Measurements from ENCODE around the gene AXIN1. TPM values are rescaled to one million over a fixed set of nuclear protein-coding genes. Genes with fewer than 3 reads are reported as not detected.

Gene AXIN1
- 14.2 and 15.1 TPM in 2 replicates for total RNA-seq

GRCh38 chr16:352547-353403, at the start of gene AXIN1:
Gene AXIN1, minus strand, starts transcription at chr16:352723. Its CDS starts 5,698 bp downstream, at chr16:347025.

DNA sequence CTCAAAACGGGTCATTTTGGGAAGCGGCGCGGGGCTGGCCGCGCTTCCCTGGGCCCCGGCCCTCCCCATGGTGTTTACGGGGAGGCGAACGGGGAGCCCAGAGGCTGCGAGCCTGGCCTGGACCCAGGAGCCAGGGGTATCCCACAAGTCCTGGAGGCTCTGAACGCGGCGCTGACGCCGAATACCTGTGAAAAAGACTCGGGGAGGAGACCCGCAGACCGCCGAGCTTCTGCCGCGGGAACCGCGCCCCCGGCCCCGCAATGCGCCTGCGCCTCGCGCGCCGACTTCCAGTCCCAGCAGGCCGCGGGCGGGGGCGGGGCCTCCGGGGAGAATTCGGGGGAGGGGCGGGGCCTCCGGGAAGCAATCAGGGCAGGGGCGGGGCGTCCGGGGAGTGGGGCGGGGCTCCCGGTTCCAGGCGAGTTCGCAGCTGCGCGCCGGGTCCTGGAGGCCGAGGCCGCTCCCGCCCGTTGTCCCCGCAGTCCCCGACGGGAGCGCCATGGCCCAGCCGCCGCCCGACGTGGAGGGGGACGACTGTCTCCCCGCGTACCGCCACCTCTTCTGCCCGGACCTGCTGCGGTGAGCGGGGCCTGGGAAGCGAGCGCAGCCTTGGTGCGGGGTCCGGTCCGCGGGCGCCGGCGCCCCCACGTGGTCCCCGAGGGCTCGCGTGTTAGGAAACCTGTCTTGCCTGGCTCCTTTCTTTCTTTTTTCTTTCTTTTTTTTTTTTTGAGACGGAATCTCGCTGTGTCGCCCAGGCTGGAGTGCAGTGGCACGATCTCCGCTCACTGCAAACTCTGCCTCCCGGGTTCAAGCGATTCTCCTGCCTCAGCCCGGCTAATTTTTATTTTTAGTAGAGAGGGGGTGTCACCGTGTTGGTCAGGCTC, 49.2 kb upstream of the AXIN1 start, which contains the start of gene DECR2:
Gene DECR2, plus strand, starts transcription at position 418 of the 881 bp plus-strand sequence. Its CDS starts 79 bp downstream, at position 497.

GRCh38 chr16:397135-397661, 44.7 kb upstream of the AXIN1 start, which contains the start of gene NME4:
Gene NME4, plus strand, starts transcription at chr16:397199. Its CDS starts 24 bp downstream, at chr16:397223.

GRCh38 chr16:381789-382717, 29.5 kb upstream of the AXIN1 start, which contains the start of gene PGAP6:
Gene PGAP6, minus strand, starts transcription at chr16:381978. Its CDS starts 157 bp downstream, at chr16:381821.

GRCh38 chr16:370443-370842, 17.9 kb upstream of the AXIN1 start, which contains the start of gene MRPL28:
Gene MRPL28, minus strand, starts transcription at chr16:370538. Its CDS starts 320 bp downstream, at chr16:370218.

DNA sequence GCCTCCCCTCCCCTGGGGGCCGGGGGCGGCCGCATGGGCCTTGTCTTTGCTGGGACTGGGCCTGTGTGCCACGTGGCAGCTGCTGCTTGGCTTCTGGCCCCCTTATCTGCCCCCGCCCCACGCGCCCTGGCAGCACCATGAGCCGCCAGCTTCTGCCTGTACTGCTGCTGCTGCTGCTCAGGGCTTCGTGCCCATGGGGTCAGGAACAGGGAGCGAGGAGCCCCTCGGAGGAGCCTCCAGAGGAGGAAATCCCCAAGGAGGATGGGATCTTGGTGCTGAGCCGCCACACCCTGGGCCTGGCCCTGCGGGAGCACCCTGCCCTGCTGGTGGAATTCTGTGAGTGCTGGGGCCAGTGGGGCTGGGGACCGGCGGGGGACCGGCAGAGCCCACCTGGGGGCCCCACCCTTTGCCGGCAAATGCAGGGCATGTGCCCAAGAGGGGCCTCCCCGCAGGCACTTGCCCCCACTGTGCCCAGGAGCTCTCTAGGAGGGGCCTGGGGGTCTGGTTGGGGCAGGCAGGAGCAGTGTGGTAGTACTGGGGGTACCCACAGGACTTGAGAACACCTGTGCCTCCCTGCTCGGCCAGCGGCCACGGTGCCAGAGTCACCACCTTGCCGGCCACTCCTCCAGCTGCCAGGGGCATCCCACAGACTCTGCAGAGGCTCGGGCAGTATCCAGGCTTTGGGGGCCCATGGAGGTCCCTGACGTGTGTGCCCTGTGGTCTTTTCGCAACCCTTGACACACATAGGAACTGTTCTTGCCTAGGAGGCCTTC, 69.3 kb downstream of the AXIN1 start, which contains the start of gene PDIA2:
Gene PDIA2, plus strand, starts transcription at position 132 of the 773 bp plus-strand sequence. Its CDS starts 6 bp downstream, at position 138.

DNA sequence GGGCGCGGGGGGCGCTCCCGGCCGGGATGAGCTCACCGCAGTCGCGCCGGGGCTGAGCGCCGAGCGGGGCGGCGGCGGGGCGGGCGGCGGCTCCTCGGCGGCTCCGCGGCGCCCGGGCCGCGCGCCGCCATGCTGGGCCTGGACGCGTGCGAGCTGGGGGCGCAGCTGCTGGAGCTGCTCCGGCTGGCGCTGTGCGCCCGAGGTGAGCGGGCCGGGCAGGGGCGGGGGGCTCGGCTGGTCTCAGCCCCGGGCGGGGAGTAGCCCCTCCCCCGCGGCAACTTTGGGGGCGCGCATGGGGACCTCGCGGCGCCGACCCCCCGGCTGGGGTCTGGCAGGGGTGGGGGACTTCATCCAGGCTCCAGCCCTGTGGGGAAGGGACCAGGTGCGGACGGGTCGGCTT, 72.0 kb downstream of the AXIN1 start, which contains the start of gene ARHGDIG:
Gene ARHGDIG, plus strand, starts transcription at position 40 of the 400 bp plus-strand sequence. Its CDS starts 90 bp downstream, at position 130.

DNA sequence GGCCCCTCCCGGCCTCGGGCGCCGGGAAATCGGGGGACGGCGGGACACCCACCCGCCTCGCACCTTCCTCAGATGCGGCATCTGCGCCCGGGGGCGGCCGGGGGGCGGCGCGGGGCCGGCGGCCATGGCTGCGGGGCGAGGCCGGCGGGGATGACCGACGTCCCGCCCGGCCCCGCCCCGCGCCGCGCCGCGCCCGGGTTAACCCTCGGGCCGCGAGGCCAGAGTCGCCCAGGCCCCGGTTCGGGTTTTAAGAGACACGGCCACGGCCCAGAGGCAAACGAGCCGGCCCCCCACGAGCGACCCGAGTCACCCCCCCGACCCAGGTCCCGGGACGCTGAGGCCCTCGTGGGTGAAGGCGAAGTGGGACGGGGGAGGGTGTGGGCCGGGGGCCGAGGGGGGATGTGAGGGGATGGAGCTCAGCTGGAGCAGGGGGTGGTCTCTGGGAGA, 76.7 kb downstream of the AXIN1 start, which contains the start of gene RGS11:
Gene RGS11, minus strand, starts transcription at position 159 of the 447 bp plus-strand sequence. Its CDS starts 33 bp downstream, at position 126.

Other genes with a start within 250 kb of the AXIN1 start
- gene NPRL3, start 214.1 kb downstream of the AXIN1 start, total RNA-seq = 13.0 and 13.2 TPM in 2 replicates
- not detected in 2 replicates for gene HBZ, start 200.1 kb downstream of the AXIN1 start, total RNA-seq
- not detected in 2 replicates for gene HBM, start 186.7 kb downstream of the AXIN1 start, total RNA-seq
- gene HBA2, start 179.8 kb downstream of the AXIN1 start, total RNA-seq = not detected in 2 replicates
- not detected in 2 replicates for gene HBA1, start 176.0 kb downstream of the AXIN1 start, total RNA-seq
- not detected in 2 replicates for gene HBQ1, start 172.3 kb downstream of the AXIN1 start, total RNA-seq
- 42.7 and 47.3 TPM in 2 replicates for gene LUC7L, start 123.3 kb downstream of the AXIN1 start, total RNA-seq
- gene FAM234A, start 117.9 kb downstream of the AXIN1 start, total RNA-seq = 75.2 and 89.9 TPM in 2 replicates
- gene RGS11, start 76.8 kb downstream of the AXIN1 start, total RNA-seq = 2.6 and 3.5 TPM in 2 replicates
- 0.22 TPM in 1 of 2 replicates, not detected in the other for gene ARHGDIG, start 72.1 kb downstream of the AXIN1 start, total RNA-seq
- gene PDIA2, start 69.6 kb downstream of the AXIN1 start, total RNA-seq = not detected in 2 replicates
- gene MRPL28, start 17.8 kb upstream of the AXIN1 start, total RNA-seq = 51.3 and 58.4 TPM in 2 replicates
- gene PGAP6, start 29.3 kb upstream of the AXIN1 start, total RNA-seq = 32.4 and 33.2 TPM in 2 replicates
- 57.4 and 61.4 TPM in 2 replicates for gene NME4, start 44.5 kb upstream of the AXIN1 start, total RNA-seq
- 10.2 and 10.5 TPM in 2 replicates for gene DECR2, start 49.2 kb upstream of the AXIN1 start, total RNA-seq
- 21.3 and 24.6 TPM in 2 replicates for gene RAB11FIP3, start 72.9 kb upstream of the AXIN1 start, total RNA-seq
- gene CAPN15, start 175.0 kb upstream of the AXIN1 start, total RNA-seq = 24.6 and 26.3 TPM in 2 replicates
- gene PRR35, start 207.7 kb upstream of the AXIN1 start, total RNA-seq = 0.11 TPM in 1 of 2 replicates, not detected in the other
- 0.43 and 0.65 TPM in 2 replicates for gene NHLRC4, start 214.3 kb upstream of the AXIN1 start, total RNA-seq
- 17.6 and 22.3 TPM in 2 replicates for gene PIGQ, start 217.2 kb upstream of the AXIN1 start, total RNA-seq
- gene RAB40C, start 237.3 kb upstream of the AXIN1 start, total RNA-seq = 9.5 and 9.8 TPM in 2 replicates